ENCODE data around the gene ZFYVE21. TPM values are rescaled to one million over a fixed set of nuclear protein-coding genes. Genes with fewer than 3 reads are reported as not detected.

The ZFYVE21 gene
- total and polyA plus RNA-seq, 7 donors: 14.0 to 27.1 (median 19.9) TPM

GRCh38 chr14:103753774-103754173 is 38.2 kb downstream of the ZFYVE21 start:
- DNase-seq (no peak), ATAC-seq (no peak)
- H3K36me3 ChIP-seq (ENCODE audit: insufficient read depth in 1 of 2, low read depth in 1 of 2): peaks cover 0 to 46% of the 10 kb centered on the region in 2 donors
- 78 to 87% (median 83%) methylated on average over 9 of the region's 9 CpGs for WGBS, 3 donors
- H3K27ac ChIP-seq: no peak overlapping the region
- H3K4me3 ChIP-seq: no peak overlapping the region
- H3K9me3 ChIP-seq: no peaks in the 10 kb centered on the region
- TF ChIP-seq CTCF (IDR thresholded peaks at IDR 0.05): no peak
- no peaks in the 10 kb centered on the region for H3K27me3 ChIP-seq (ENCODE audit: insufficient read depth in 3 of 3, low read length in 2 of 3)
- no peaks in the 10 kb centered on the region for H3K4me1 ChIP-seq
- intact Hi-C loops (cut with DNase I): no loop called here

GRCh38 chr14:103755060-103755459 is 39.5 kb downstream of the ZFYVE21 start:
- H3K27ac ChIP-seq: no peak overlapping the region
- WGBS, 3 donors: 85 to 90% (median 88%) methylated on average over 6 of the region's 6 CpGs

GRCh38 chr14:103758059-103758776 is 42.6 kb downstream of the ZFYVE21 start:
- ATAC-seq (no peak), DNase-seq (no peak)
- Histone ChIP-seq H3K27ac (no peak overlapping the region), H3K4me3 (no peak overlapping the region), H3K27me3 (ENCODE audit: insufficient read depth in 3 of 3, low read length in 2 of 3) (no peaks in the 10 kb centered on the region), H3K4me1 (no peaks in the 10 kb centered on the region), H3K9me3 (no peaks in the 10 kb centered on the region), H3K36me3 (ENCODE audit: insufficient read depth in 1 of 2, low read depth in 1 of 2) (peaks cover 0 to 10% of the 10 kb centered on the region in 2 donors)
- 91 to 94% (median 94%) methylated on average over 8 of the region's 8 CpGs for WGBS, 3 donors
- no peak for TF ChIP-seq CTCF (IDR thresholded peaks at IDR 0.05)
- intact Hi-C loops (cut with DNase I): no loop called here

More at GRCh38 chr14:103755060-103755459, 39.5 kb downstream of the ZFYVE21 start:
- H3K27me3 ChIP-seq (ENCODE audit: insufficient read depth in 3 of 3, low read length in 2 of 3): no peaks in the 10 kb centered on the region
- ATAC-seq (no peak), DNase-seq (no peak)
- intact Hi-C loops (cut with DNase I): no loop called here
- no peaks in the 10 kb centered on the region for H3K4me1 ChIP-seq
- H3K36me3 ChIP-seq (ENCODE audit: insufficient read depth in 1 of 2, low read depth in 1 of 2): peaks cover 0 to 35% of the 10 kb centered on the region in 2 donors
- no peak overlapping the region for H3K4me3 ChIP-seq
- H3K9me3 ChIP-seq: no peaks in the 10 kb centered on the region
- no peak for TF ChIP-seq CTCF (IDR thresholded peaks at IDR 0.05)

GRCh38 chr14:103762036-103762435 is 46.4 kb downstream of the ZFYVE21 start:
- TF ChIP-seq CTCF (IDR thresholded peaks at IDR 0.05): no peak
- peaks cover 0 to 15% of the 10 kb centered on the region in 2 donors for H3K36me3 ChIP-seq (ENCODE audit: insufficient read depth in 1 of 2, low read depth in 1 of 2)
- no peak overlapping the region for H3K27ac ChIP-seq
- no peaks in the 10 kb centered on the region for H3K9me3 ChIP-seq
- ATAC-seq (no peak), DNase-seq (no peak)
- intact Hi-C loops (cut with DNase I): no loop called here
- no peaks in the 10 kb centered on the region for H3K27me3 ChIP-seq (ENCODE audit: insufficient read depth in 3 of 3, low read length in 2 of 3)
- H3K4me3 ChIP-seq: no peak overlapping the region
- 46 to 60% (median 60%) methylated on average over 1 of the region's 1 CpG for WGBS, 3 donors
- no peaks in the 10 kb centered on the region for H3K4me1 ChIP-seq

DNA sequence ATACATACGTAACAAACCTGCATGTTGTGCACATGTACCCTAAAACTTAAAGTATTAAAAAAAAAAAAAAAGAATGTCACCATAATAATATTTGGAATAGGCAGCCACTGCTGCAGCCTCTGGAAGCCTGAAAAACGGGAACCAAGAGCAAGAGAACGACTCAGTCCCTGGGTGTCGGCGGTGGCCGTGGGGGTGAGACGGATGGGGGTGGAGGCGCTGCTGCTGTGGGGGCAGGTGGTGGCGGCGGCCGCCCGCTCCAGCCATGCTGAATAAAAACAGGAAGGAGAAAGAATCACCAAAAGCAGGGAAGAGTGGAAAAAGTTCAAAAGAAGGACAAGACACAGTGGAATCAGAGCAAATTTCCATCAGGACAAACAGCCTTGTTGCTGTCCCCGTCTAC is 46.9 kb downstream of the ZFYVE21 start:
- 89 to 91% (median 89%) methylated on average over 13 of the region's 13 CpGs for WGBS, 3 donors
- TF ChIP-seq CTCF (IDR thresholded peaks at IDR 0.05): no peak
- ATAC-seq: no peak

More for the DNA sequence above, 46.9 kb downstream of the ZFYVE21 start:
- H3K4me3 ChIP-seq: no peak overlapping the region
- H3K27ac ChIP-seq: no peak overlapping the region
- H3K27me3 ChIP-seq (ENCODE audit: insufficient read depth in 3 of 3, low read length in 2 of 3): no peaks in the 10 kb centered on the region
- H3K9me3 ChIP-seq: no peaks in the 10 kb centered on the region
- intact Hi-C loops (cut with DNase I): no loop called here
- DNase-seq: no peak
- H3K36me3 ChIP-seq (ENCODE audit: insufficient read depth in 1 of 2, low read depth in 1 of 2): peaks cover 0 to 10% of the 10 kb centered on the region in 2 donors
- no peaks in the 10 kb centered on the region for H3K4me1 ChIP-seq
